HG03139 (cell line): ENCODE results near the gene REXO5.
"Not testable (repeated sequence)": the region's sequence is repeated elsewhere in the genome, so short reads cannot be mapped to it uniquely, and the experiment has no call there.

Experiments used
- ATAC-seq: cut with Tn5 transposase; IDR thresholded peaks from one replicate; pipeline ENCODE4 v1.9.1; 2021; ENCODE audit not compliant: unreplicated experiment

REXO5 gene

DNA sequence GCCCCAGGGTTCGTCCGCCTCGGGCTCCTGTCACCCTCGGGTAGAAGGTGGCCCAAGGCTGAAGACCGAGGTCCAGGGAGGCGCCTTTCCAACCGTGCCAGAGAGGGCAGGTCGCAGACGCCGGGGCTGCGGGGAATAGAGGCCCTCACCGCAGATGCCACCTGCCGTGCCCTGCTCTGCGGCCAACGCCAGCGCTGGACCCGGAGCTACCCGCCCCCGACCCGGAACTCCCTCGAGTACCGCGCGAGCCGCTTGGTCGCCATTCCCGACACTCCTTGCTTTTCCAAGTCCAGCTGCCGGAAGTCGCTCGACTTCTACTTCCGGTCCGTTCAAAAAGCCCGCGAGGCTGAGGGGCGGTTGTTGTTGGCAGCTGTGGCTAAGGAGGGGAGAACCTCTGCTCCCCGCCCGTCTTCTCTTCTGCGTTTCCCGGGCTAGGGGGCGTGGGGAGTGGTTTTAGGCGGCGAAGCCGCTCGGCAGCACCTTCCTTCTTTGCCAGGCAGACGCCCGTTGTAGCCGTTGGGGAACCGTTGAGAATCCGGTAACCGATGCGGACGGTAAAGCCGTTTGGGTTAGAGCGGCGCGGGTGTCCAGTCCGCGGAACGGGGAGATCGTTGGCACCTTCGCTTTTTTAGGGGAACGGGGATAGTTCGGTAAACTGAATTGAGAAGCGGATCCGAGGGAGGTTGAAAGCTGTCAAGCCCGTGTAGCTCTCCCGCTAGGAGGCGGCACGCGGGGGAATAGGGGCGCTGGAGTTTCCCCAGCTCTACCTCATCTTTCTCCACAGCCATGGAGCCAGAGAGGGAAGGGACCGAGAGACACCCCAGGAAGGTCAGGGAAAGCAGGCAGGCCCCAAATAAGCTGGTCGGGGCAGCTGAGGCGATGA, at the start of gene REXO5, which contains the start of gene ERI2:
REXO5 (plus strand) TSS at position 360 of the 883 bp plus-strand sequence; CDS start at position 787, 427 bp downstream.
ERI2 (minus strand) TSS at position 305 of the 883 bp plus-strand sequence; CDS start at position 263, 42 bp downstream.
- peak; percentile 68 for ATAC-seq

- ATAC-seq, result no peak
These were observed 46.0 kb upstream of the REXO5 start for GRCh38 chr16:20760346-20760745.

- no peak for ATAC-seq
These were observed 45.2 kb upstream of the REXO5 start for GRCh38 chr16:20761175-20761574.

- no peak for ATAC-seq
These were observed 43.8 kb upstream of the REXO5 start for GRCh38 chr16:20762404-20763123.

DNA sequence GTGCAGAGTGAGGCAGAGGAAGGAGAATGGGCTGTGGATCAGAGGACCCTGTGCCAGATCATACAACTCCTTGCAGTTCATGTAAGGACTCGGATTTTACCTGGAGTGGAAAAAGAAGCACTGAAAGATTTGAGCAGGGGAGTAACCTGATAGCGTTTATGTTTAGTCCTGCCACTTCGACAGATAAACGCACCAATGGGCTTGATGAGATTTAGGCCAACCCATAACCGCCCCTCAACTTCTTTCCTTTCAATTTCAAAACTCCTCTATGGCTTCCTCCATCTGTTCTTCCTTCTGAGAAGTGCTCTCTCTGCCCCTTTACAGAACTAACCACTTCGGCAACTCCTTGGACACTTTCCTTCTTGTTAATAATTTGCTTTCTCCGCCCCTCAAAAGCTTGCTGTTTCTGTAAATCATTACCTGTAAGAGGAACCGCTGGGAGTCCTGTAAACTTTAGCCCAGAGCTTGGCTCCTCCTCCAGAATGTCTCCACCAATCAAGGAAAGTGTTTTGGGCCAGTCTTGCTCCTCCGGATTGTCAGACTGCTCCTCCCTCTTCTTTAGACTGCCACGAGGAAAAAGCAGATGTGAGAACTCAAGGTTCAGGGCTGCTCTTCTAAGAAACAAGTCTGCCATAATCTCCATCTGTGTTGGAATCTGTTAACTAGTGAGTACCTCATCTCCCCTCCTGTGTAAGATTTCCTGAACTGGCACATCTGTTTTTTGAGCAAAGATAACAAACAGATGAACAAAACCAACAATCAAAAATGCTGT, 42.7 kb upstream of the REXO5 start, which contains the start of gene ACSM3:
ACSM3 (plus strand) TSS at position 554 of the 772 bp plus-strand sequence. CDS start 6,021 bp downstream, outside the sequence.
- peak; percentile 97 for ATAC-seq

GRCh38 chr16:20764448-20764847, 41.9 kb upstream of the REXO5 start:
- ATAC-seq, result not testable (repeated sequence)

GRCh38 chr16:20765732-20766131, 40.6 kb upstream of the REXO5 start:
- ATAC-seq, result no peak

DNA sequence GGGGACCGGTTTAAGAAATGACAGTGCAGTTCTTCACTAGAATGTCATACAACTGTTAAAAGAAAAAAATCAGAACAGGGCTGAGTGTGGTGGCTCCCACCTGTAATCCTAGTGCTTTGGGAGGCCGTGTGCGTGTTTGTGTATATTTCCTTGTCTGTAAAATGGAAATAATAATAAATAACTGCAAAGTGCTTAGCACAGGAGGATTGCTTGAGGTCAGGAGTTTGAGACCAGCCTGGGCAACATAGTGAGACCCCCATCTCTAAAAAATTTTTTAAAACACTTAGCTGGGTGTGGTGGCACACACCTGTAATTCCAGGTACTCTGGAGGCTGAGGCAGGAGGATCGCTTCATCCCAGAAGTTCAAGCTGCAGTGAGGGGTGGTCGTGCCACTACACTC, 40.0 kb upstream of the REXO5 start:
- no peak for ATAC-seq

DNA sequence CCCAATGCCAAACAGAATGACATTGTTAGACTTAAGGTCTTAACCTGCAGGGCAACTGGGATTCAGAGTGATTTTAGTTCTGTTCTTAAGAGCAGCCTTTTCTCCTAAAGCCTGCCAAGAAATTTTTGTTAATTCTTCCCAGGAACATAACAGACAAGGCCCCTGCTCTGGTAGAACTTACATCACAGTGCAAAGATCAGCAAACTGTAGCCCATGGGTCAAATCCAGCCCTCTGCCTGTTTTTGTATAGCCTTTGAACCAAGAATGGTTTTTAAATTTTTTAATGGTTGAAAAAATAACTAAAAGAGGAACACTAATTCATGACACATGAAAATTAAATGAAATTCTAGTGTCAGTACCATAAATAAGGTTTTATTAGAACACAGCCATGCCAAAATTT, 38.8 kb upstream of the REXO5 start:
- ATAC-seq, result no peak

GRCh38 chr16:20768121-20768520, 38.2 kb upstream of the REXO5 start:
- ATAC-seq, result no peak

GRCh38 chr16:20768818-20769217, 37.5 kb upstream of the REXO5 start:
- no peak for ATAC-seq

DNA sequence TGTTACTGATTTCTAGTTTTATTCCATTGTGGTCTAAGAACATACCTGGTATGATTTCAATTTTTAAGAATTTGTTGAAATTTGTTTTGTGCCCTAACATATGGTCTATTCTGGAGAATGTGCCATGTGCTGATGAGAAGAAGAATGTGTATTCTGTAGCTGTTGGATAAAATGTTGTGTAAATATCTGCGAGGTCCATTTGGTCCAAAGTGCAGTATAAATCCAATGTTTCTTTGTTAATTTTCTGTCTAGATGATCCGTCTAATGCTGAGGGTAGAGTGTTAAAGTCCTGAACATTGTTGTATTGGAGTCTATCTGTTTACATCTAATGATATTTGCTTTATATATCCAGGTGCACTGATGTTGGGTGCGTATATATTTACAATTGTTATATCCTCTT, 32.6 kb upstream of the REXO5 start:
- no peak for ATAC-seq

- ATAC-seq, result no peak
These were observed 31.5 kb upstream of the REXO5 start for GRCh38 chr16:20774703-20775362.

DNA sequence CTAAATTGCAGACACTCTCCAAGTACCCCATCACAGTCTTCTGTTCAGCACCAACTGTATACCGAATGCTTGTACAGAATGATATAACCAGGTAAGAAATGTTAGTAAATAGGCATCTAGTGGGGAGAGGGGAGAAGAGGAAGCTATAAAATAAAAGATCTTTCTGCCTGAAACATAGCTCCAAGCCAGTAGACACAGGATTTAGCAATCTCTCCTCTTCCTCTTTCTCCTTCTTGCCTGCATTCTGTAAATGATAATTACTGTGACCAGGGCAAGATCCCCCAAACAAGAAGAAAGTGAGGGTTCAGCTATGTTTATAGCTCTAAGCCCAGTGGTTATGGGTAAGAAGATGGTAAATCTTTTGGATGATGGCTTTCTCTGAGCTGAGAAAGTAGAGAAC, 24.6 kb upstream of the REXO5 start:
- no peak for ATAC-seq

DNA sequence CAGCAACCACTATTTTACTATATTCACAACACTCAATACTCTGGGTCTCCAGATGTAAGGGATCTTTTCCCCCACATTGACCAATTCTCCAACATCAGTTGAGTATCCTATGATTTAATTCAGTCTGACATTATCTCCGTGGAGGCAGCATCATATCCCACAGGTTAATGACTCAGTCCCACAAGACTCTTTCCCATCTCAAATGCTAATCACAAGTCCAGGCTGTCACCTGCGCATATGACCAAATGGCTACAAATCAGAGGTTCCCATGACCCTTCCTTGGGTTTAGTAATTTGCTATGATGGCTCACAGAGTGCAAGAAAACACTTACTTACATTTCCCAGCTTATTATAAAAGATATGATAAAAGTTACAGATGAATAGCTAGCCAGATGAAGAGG, 23.9 kb upstream of the REXO5 start:
- no peak for ATAC-seq

DNA sequence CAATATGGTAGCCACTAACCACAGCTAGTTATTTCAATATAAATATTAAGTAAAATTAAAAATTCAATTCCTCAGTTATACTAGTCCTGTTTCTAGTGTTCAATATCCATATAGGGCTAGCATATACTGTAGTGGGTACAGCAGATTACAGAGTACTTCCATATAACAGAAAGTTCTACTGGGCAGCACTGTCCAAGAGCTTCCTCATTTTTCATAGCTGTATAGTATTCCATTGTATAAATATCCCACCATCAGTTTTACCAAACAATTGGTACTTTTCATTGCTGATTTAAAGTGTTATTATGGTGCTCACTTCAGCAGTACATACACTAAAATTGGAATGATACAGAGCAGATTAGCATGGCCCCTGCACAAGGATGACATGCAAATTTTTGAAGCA, 22.1 kb upstream of the REXO5 start:
- ATAC-seq, result no peak

- no peak for ATAC-seq
These were observed 17.2 kb upstream of the REXO5 start for GRCh38 chr16:20789130-20789529.

- ATAC-seq, result no peak
These were observed 14.3 kb upstream of the REXO5 start for GRCh38 chr16:20791923-20792612.

DNA sequence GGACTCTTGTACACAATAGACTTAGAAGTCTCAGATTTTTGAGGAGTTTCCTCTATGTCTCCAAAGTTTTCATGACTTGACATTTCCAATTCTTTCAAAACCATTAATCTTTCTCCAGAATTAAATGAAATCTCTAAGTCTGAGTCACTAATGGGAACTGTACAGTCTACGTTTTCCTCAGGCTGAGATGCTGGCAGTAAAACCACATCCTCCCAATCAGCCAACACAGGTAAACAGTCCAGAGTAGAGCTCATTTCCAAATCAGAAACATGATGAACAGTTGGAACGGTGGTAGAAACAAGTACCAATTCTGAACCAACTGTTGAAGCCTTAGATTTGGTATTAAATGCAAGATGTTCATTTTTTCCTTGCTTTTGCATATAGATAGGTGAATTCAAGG, 8.0 kb upstream of the REXO5 start:
- no peak for ATAC-seq

GRCh38 chr16:20799599-20799998, 6.7 kb upstream of the REXO5 start:
- no peak for ATAC-seq
